GM21619 (cell line): ENCODE results near the gene GRIK2.

Source experiments
- ATAC-seq: cut with Tn5 transposase; IDR thresholded peaks from one replicate; pipeline ENCODE4 v1.9.1; 2021; ENCODE audit not compliant: unreplicated experiment

GRIK2 gene

DNA sequence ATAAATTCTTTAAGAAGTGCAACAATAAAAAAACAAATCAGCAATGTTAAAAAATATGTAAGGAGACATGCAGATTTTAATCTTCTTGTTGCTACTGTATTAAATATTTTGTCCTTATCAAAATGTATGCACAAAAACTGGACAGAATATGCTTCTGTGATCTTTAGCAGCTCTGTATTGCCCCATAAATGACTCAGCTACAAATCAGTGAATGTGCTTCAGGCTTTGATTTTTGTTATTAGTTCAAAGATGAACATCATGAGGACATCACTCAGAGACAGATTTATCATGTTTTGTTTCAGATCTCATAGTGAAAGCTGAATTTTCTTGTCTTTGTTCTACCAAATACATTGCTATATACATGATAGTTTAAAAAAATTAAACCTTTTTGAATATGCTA is 312.4 kb downstream of the GRIK2 start:
- no peak for ATAC-seq

DNA sequence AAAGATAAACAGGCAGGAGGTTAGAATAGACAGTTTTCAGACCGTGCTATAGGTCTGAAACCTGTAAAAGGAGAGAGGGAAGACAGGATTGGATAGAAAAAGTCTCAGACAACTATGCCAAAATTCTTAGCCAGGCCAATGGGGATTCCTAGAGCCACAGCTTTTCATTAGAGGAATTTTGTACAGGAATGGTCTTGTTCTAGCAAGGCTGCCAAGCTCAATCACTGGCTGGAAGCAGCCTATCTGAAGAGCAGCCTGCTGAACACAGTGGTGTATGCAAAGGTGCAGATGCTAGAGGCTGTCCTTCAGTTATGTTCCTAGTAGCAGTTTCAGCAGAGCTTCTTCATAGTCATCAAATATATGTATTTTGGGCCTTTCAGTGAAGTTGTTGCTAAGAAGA is 313.1 kb downstream of the GRIK2 start:
- ATAC-seq, result no peak

DNA sequence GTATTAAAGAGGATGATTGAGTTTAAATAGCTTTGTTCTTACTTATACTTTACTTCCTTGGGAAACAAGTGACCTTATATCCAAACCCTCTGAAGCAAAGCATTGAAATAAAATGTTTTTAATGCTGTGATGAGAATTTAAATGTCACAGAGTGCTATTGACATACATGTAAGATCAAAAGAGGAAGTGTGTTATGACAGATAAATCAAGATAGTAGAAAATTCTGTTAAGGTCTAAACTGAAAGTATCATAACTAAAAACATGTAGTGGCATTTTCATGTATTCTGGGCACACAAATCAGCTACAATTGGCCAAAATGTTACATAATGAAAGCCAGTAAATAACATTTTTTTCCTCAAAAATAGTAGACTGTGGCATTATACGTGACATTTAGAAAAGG is 318.0 kb downstream of the GRIK2 start:
- ATAC-seq, result no peak

DNA sequence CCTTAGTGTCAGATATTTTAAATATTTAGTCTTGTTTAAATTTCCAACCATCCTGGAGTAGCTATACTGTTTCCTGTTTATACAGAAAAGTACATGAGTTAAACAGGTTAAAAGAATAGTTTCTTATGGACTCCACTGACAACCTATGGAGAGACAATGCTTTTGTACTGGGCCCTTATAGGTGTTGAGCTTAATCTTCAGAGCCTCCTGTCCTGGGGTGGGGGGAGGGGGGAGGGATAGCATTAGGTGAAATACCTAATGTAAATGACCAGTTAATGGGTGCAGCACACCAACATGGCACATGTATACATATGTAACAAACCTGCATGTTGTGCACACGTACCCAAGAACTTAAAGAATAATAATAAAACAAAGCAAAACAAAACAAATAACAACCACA is 322.9 kb downstream of the GRIK2 start:
- no peak for ATAC-seq

DNA sequence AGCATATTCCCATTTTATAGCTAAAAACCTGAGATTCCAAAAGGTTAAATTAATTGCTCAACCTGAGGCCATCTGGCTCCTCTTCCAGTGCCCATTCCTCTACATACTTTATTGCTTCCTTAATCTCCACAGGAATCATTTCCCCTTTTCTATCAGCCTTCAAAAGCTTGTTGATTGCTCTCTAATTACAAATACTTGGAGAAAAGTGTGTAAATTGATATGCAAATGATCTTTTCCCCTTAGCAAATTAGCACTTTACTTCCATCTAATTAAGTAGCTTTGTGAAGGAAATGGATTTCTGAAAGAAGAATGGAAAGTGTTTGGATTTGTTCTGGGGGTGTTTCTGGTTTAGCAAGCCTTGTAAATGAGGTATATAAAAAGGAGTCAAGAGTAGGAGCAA is 323.3 kb downstream of the GRIK2 start:
- no peak for ATAC-seq

DNA sequence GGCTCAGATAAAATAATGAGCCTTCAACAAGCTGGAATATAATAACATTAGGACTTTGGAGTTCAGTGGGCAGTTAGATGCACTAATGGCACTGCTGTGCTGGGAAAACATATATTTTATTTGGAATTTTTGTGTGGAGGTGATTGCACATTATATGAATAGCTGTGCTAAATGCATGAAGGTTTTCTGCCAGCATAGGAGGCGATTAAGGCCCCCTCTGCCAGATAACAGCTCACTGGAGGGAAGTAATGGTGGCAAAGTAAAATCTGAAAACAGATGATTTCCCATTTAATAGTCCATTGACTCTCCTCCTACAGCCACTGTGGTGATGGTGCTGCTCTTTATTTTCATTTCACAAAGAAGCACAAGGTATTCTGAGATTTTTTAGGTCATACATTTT is 326.0 kb downstream of the GRIK2 start:
- no peak for ATAC-seq

DNA sequence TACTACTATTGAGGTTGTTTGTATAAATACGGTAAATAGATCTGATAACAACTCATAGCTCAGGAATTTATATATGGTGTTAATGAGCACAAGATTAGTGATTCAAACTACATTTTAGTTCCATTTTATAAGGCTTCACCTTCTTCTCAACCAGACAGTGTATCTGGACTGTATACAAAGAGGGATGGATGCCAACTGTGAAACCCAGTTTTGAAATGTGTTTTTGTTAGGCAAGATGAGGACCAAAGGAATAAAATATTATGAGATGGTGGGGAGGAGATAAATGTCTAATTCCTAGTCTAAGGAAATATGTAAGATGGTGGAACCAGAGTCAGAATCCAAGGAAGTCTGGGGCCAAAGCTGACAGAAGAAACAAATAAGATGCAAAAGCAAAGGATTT is 329.0 kb downstream of the GRIK2 start:
- no peak for ATAC-seq

DNA sequence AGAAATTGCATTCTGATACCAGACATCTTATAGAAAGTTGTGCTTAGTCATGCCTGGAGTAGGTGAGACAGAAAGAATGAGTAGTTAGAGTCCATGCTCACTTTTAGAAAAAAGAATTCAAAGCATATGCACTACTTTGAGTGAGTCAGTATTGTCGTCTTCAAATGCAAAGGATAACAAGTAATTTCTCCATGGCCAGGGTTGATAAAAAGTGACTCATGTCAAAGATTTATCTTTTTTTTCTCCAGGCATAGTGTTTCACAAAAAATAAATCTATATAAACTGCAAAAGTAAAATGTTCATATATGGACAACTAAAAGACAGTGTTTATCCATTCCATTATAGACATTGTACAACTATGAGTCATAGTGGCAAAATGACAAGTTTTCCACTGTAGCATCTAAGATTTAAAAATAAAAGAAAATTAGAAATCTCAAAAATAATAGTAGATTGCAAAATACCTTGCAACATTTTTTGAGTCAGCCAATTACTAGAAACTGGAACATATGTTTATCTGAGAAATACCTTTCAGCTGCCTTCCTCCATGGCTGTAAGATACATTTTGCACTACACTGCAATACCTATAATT is 329.6 kb downstream of the GRIK2 start:
- no peak for ATAC-seq

DNA sequence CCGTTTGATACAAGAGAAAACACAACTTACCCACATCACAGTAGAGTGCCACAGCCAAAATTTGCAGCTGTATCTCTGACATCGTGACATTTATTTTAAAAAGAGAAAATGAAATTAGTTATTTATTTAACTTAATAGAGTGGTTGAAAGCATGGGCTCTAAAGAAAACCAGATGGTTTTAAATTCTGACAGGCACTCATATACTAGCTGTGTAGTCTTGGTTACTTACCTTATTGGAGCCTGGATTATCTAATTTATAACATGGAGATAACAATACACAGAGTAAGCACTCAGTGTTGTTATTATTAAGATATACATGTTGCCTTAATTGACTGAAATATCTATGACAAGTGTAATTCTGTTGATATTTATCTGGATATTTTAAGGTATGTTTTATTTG is 334.9 kb downstream of the GRIK2 start:
- ATAC-seq, result no peak

DNA sequence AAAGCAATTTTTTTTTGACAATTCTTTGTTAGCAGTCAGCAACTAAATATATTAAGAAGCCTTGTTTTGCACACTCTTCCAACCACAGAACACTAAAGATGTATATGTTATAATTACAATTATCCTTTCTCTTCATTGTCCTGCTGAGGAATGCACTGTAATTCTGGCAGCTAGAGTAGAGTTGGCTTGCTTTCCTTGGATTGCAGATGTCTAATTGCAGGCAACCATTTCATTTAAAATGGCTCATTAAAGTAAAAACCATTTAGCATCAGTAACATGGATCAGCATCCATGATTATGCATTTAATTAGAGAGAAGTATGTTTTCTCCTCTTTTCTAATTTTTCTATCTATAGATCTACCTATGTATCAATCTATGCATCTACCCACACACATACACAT is 335.4 kb downstream of the GRIK2 start:
- ATAC-seq, result no peak

DNA sequence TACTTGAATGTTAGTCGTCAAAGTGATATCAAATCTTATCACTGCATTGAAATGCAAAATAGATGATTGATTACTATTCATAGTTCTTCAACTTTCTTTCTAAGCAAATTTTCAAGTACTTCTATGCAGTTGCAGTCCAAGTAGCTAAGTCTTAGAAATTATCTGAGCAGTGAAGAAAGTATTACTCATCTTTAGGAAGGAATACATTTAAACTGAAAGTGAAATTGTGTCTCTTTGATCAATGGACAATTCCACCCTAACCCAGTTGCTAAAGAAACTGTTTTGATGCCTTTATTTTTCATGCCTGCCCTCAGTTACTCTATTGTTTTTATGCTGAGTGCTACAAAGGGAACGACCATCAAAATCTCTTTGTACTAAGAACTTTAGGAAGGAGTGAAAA is 337.4 kb downstream of the GRIK2 start:
- ATAC-seq, result no peak

DNA sequence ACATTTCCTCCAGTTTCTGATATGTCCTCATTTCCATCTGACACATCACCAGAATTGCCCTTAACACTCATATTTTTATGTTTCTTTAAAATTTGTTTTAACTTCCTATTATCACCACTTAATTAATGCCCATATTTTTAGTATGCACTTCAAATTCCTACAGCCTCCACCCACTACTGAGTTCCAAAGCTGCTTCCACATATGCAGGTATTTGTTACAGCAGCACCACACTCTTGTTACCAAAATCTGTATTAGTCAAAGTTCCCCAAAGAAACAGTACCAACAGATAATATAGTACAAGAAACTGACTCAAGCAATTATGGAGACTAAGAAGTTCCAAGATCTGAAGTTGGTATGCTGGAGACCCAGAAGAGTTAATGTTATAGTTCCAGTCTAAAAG is 340.4 kb downstream of the GRIK2 start:
- ATAC-seq, result no peak

DNA sequence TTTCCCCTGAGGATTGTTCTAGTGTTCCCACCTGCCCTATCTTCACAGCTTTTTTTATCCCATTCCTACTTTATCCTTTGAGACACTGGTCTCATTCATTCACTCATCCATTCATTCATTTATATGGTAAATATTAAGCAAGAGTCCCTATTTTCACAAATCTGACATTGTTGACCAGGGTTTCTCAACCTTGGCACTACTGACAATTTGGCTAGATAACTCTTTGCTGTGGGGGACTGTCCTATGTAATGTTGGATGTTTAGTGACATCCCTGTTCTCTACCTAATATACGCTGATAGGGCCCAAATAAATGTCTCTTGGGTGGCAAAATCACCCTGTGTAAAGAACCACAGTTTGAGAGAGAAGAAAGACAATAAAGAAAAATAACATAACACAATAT is 345.0 kb downstream of the GRIK2 start:
- no peak for ATAC-seq

DNA sequence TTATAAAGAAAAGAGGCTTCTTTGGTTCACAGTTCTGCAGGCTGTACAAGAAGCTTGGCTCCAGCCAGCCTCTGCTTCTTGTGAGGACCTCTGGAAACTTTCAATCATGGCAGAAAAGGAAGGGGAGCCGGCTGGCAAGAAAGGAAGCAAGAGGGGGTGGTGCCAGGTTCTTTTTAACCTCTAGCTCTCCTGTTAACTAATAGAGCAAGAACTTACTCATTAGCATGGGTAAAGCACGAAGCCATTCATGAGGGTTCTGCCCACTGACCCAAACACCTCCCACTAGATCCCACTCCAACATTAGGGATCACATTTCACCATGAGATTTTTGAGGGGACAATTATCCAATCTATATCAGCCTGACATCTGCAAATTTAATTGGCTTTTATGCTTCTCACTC is 347.1 kb downstream of the GRIK2 start:
- ATAC-seq, result no peak

DNA sequence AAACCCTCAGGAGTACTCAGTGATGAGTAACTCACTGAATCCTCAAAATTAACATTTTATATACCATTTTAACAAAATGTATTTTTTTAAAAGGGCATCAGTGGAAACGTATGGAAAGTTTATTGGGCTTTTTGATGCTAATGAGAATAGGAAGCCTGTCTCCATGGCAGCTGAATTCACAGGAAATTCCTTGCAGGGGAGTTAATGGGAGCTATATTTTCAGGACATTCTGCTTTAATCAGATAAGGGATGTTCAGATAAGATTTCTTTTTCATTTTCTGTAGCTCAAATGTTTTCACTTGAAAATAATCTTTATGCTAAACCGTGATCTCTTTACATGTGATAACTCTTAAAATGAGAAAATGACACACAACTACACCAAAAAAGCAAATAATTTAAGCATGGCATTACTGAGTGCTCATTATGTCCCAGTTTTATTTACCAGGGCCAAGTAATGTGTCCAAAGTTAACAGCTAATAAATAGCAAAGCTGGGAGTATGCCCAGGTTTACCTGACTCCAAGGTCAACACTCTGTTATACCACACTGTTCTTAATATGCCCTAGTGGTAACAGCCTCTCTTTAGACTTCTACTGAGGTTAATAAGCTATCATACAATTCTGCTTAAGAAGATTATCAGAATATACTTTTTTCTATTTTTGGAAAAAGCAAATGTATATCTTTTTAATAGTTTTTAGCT is 348.1 kb downstream of the GRIK2 start:
- no peak for ATAC-seq

DNA sequence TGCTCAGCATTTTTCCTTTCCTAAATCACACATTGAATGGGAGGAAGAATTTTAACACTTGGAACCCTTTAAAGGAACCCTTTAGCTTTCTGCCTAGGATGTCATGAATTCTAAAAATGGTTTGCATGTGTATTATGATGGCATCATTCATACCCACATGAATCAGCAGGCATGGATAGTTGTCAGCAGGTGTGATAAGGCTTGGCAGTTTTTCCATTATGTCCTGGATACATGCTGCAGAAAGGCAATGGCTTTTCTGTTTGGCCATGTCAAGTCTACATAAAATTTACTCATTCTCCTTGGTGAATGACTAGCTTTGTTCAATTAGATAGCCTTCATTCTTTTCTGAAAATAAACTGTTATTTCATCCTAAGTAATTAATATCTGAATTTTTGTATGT is 353.7 kb downstream of the GRIK2 start:
- no peak for ATAC-seq

DNA sequence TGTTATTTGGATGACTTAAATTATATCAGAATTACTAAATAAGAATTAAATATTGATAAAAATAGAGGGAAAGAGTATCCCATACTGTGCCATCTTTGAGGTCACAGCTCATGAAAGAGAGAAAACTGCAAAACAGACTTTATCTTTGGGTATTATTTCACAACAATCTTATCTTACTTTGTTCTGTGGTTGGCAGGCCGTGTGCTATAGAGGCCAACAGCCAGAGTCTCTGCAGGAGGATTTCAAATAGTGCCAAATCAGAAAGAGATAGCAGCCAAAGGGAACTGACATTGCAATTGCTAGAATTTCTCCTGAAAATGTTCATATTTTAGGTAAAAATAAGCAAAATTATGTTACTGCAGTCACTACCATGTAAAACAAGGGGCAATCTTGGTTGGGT is 354.2 kb downstream of the GRIK2 start:
- no peak for ATAC-seq

DNA sequence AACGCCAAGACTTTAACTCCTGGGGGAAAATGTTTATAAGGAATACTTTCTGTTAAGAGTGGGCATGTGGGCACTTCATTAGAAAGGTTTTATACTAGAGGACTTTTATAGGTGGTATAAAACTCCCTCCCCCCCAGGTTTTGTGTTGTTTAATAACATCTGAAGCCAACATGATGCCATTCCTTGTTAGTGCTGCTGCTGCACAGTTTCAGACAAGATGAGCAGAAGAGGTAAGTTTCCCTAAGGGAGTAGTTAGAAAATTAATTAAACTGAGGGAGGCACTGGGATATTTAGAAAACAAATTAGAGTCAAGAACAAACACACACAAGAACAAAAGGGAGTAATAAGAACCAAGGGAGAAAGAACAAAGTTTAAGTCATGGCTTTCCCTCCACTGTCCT is 362.4 kb downstream of the GRIK2 start:
- no peak for ATAC-seq

DNA sequence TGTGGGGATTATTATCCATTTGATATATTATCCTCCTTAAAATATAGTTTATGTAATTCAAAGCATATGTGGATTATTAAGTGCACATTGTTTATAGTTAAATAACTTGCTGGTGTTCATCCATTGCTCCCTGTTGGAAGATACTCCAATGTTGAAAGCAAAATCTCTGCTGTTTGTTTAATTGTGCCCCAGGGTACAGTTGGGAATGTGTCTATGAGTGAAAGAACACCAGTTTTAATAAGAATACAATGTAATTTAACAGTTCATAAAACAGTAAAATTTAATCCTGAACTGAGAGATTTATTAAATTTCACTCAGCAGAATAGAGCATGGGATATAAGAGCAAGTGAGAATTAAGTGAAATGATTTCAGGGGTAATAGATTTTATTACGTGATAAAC is 364.9 kb downstream of the GRIK2 start:
- no peak for ATAC-seq

DNA sequence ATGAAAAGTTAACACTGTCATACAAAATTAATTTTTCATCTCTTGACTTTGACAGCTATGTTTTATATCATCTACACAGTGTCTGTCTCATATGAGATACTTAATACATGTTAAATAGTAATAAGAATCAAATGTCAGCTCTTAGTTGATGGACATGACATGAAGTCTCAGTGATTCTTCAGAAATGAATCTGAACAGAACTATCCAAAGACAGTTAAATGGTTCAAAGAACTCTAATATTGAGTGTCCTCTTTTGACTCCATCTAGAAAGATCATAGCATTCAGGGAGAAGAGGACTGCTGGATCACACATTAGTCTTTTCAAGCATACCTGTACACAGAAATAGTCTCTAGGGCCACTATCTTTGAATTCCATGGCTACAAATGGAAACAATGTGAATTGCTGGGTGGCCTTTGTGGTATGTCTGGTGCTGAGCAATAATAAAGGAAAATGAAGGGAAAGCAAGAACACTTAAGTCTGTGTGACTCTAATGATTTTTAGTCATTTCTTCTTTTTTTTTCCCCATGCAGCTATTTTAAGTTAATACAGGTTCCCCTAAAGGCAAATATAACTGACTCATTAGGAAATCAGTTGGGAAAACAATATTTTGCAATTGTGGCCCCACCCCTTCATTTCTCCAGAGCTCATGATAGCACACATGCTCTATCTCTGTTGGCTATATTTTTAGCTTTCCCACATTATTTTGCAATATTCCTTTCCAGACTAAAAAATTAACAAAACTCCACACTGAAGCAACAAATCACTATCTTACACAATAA is 367.5 kb downstream of the GRIK2 start:
- no peak for ATAC-seq

DNA sequence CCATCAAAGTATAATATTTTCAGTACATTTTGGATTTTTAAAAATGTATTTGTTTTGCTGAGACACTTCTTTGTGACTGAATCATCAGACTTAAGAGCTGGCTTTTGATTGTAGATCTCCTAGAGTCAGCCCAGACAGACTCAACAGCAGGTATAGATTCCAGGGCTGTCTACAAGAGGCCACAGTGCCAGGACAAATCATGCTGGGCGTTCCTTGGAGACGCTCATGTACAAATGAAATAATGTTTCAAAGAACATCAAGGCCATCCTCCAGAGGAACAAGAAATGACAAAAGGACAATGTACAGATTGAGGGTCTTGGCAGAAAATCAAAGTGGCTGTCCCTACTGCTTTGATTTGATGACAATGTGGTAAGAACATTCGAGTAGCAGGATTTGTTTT is 369.3 kb downstream of the GRIK2 start:
- no peak for ATAC-seq

DNA sequence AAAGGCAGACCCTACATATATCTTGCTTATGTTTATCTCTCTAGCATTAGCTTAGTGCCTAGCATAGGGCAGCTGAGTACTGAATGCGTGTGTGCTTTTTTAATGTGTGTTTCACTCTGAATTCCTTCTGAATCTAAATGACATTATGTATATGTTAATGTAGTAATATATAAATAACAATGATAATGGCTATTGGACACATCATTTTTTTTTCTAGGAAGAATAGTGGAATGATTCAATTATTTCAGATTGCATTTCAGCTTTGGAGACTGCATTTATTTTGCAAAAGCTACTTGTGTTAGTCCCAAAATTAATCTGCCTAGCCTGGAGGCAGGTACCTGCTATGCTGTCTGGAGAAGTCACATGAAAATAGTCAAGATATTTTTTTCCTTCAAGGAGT is 371.8 kb downstream of the GRIK2 start:
- ATAC-seq, result no peak
